HG02610 (cell line): ENCODE data around the gene NUP107.

Source experiments
- ATAC-seq: cut with Tn5 transposase; IDR thresholded peaks from one replicate; pipeline ENCODE4 v1.9.1; 2021; ENCODE audit warnings: mild to moderate bottlenecking, moderate library complexity; ENCODE audit not compliant: unreplicated experiment

The NUP107 gene

DNA sequence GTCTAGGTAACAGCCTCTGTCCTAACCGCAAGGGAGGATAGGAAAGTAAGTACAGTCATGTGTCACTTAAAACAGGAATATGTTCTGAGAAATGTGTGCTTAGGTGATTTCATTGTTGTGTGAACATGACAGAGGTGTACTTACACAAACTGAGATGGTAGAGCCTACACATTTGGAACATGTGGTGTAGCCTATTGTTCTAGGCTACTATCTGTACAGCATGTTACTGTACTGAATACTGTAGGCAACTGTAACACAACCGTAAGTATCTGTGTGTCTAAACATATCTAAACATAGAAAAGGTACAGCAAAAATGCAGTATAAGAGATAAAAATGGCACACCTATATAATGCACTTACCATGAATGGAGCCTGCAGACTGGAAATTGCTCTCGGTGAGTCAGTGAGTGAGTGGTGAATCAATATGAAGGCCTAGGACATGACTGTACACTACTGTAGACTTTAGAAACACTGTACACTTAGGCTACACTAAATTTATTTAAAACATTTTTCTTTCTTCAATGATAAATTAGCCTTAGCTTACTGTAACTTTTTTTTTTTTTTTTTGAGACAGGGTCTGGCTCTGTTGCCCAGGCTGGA, 108.0 kb downstream of the NUP107 start:
- no peak for ATAC-seq
